Transverse colon (tissue), 4 donors: ENCODE data around the gene GMDS. TPM values are rescaled to one million over a fixed set of nuclear protein-coding genes. Genes with fewer than 3 reads are reported as not detected.

ENCODE experiments used
- DNase-seq: peaks from one replicate; pipeline ENCODE4 v3.0.0-alpha.2; 2019
- H3K27ac ChIP-seq, 4 donors: fragments of 200-600 bp; sonication (generic); 2 replicates each; pipeline ENCODE4 v1.5.1; 2016 to 2018; ENCODE audit warnings: inconsistent platforms in 4 of 4
- H3K27me3 ChIP-seq: fragments of 200-600 bp; sonication (generic); 2 replicates; pipeline ENCODE4 v1.5.1; 2017; ENCODE audit warnings: inconsistent platforms
- H3K36me3 ChIP-seq, 4 donors: fragments of 200-600 bp; sonication (generic); 2 replicates each; pipeline ENCODE4 v1.5.1; 2017 to 2019; ENCODE audit warnings: inconsistent platforms in 4 of 4
- H3K4me1 ChIP-seq, 4 donors: fragments of 200-600 bp; sonication (generic); 2 replicates each; pipeline ENCODE4 v1.5.1; 2017 to 2020; ENCODE audit warnings: inconsistent platforms in 4 of 4
- H3K4me3 ChIP-seq, 4 donors: fragments of 200-600 bp; sonication (generic); 1 replicate in 1 of 4; 2 replicates in 3 of 4; pipeline versions ENCODE4 v1.5.1 to v1.6.1; 2017 to 2019; ENCODE audit warnings: inconsistent platforms in 4 of 4
- H3K9me3 ChIP-seq, 2 donors: fragments of 200-600 bp; sonication (generic); 2 replicates each; pipeline ENCODE4 v1.5.1; 2017 to 2019; ENCODE audit warnings: inconsistent platforms in 2 of 2
- EP300 ChIP-seq: sonication (generic); formaldehyde crosslinking; IDR thresholded peaks from one replicate; pipeline ENCODE4 v1.6.1; 2017; ENCODE audit warnings: antibody characterized with exemption, low read depth
- POLR2A ChIP-seq: fragments of 450-650 bp; IDR thresholded peaks from one replicate; pipeline ENCODE4 v1.6.1; 2016; ENCODE audit warnings: antibody characterized with exemption, mild to moderate bottlenecking, moderate library complexity
- POLR2AphosphoS5 ChIP-seq, 3 donors: sonication (generic); formaldehyde crosslinking; IDR thresholded peaks; one replicate each; pipeline ENCODE4 v1.6.1; 2016; ENCODE audit warnings: antibody characterized with exemption in 3 of 3
- WGBS, 2 donors: methylation state at CpG; one replicate each; pipeline ENCODE4 v1.1.5; 2018; ENCODE audit warnings: low coverage in 1 of 2; 5-methylcytosine and 5-hydroxymethylcytosine counted together
- in situ Hi-C, 4 donors: fragments of 200-750 bp; cut with MboI; loops; one replicate each; pipeline versions ENCODE4 v1.15.0 to v1.15.1; 2017; ENCODE audit warnings: low sequenced_read_pairs in 3 of 4, low pct_ligation_motif_present in 1 of 4, low pct_unique_long_range_greater_than_20kb in 1 of 4
- intact Hi-C: fragments of 100-400 bp; cut with DNase I; formaldehyde crosslinking; loops from one replicate; pipeline ENCODE4 v1.15.1; 2023; ENCODE audit warnings: low total_unique reads
- total RNA-seq, 4 donors: library from RNA; depleted of rRNA; stranded (reverse); fragments of >200 nt; gene quantifications; one replicate each; pipeline ENCODE4 v1.1.0, GENCODE V29; 2016
- TF ChIP-seq, protein P1 (sequence below), 5 experiments: fragments of 200-600 bp in 3 of 5; fragments of 450-650 bp in 2 of 5; sonication (generic) in 3 of 5; IDR thresholded peaks; 1 replicate in 2 of 5; 2 replicates in 3 of 5; pipeline ENCODE4 v1.5.1; 2016 to 2017; ENCODE audit warnings: antibody characterized with exemption in 5 of 5, inconsistent platforms in 3 of 5, mild to moderate bottlenecking in 2 of 5, moderate library complexity in 1 of 5

The GMDS gene
- total RNA-seq, 4 donors from 2014 or later, result 66.2 to 546 (median 102) TPM

DNA sequence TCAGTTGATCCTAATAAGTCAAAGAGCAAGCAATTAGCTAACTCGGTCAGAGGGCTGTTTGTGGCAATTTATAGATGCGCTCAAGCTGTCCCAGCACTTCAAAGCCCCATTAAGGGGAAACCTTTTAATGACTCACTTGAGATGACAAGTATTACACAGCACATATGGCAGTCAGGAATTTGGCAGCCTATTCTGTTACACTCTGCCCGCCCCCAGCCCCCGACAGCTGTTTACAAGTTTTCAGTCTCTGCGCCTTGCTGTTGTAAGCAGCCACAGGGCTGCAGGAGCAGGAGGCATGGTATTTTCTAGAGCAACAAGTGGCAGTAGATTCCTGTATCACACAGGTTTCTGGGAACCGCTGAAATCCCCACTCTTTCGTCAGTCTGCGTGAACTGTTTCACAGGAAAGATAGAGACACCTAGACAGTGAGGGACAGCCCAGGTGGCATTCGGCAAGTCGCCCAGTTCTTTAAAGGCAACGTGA, 372.7 kb downstream of the GMDS start:
- H3K36me3 ChIP-seq, result no peaks in the 10 kb centered on the region
- peaks cover 0 to 4% (median 0%) of the 10 kb centered on the region in 4 donors for H3K4me1 ChIP-seq
- no peak overlapping the region for H3K27ac ChIP-seq
- TF ChIP-seq POLR2AphosphoS5 (IDR thresholded peaks at IDR 0.05), result peak in 1 of 3 donors; percentile 22
- no peak for TF ChIP-seq POLR2A
- TF ChIP-seq EP300, result no peak
- TF ChIP-seq, protein P1, sequence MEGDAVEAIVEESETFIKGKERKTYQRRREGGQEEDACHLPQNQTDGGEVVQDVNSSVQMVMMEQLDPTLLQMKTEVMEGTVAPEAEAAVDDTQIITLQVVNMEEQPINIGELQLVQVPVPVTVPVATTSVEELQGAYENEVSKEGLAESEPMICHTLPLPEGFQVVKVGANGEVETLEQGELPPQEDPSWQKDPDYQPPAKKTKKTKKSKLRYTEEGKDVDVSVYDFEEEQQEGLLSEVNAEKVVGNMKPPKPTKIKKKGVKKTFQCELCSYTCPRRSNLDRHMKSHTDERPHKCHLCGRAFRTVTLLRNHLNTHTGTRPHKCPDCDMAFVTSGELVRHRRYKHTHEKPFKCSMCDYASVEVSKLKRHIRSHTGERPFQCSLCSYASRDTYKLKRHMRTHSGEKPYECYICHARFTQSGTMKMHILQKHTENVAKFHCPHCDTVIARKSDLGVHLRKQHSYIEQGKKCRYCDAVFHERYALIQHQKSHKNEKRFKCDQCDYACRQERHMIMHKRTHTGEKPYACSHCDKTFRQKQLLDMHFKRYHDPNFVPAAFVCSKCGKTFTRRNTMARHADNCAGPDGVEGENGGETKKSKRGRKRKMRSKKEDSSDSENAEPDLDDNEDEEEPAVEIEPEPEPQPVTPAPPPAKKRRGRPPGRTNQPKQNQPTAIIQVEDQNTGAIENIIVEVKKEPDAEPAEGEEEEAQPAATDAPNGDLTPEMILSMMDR (IDR thresholded peaks at IDR 0.05), result no peak
- H3K27me3 ChIP-seq, result no peaks in the 10 kb centered on the region
- DNase-seq, result no peak
- H3K4me3 ChIP-seq, result no peak overlapping the region
- in situ Hi-C loops, result no loop called here
- intact Hi-C loops, result no loop called here
- no peaks in the 10 kb centered on the region for H3K9me3 ChIP-seq
- WGBS, 2 donors, result 71% methylated on average over 11 of the region's 11 CpGs; no CpG with 5 or more reads in 1 of the 2 donors

- WGBS, 2 donors, result 82 to 85% methylated on average over 8 of the region's 8 CpGs
- Histone ChIP-seq H3K36me3 (no peaks in the 10 kb centered on the region), H3K9me3 (no peaks in the 10 kb centered on the region), H3K27ac (no peak overlapping the region), H3K27me3 (no peaks in the 10 kb centered on the region), H3K4me1 (peaks cover 0 to 4% (median 0%) of the 10 kb centered on the region in 4 donors), H3K4me3 (no peak overlapping the region)
- in situ Hi-C loops, result no loop called here
- no peak for TF ChIP-seq POLR2A
- no peak for TF ChIP-seq EP300
- intact Hi-C loops, result no loop called here
- no peak for DNase-seq
Measured at GRCh38 chr6:1871724-1872315, 373.6 kb downstream of the GMDS start.

DNA sequence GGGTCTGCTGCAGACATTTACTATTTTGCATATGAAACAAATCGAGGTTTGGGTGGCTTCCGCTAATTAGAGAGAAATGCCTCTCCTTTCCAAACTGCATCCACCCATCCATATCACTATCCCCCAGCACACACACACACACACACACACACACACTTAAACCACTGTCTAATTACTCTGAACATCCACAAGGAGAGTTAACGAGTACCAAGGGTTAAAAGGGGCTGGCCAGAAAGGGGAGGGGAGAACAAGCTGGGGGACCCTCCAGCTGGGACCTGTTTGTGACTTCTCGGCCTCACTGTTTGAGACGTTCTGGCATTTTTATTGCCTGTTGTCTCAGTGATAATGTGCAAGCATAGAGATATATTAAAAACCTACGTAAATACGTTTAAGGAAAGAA, 374.5 kb downstream of the GMDS start:
- Histone ChIP-seq H3K4me1 (peaks cover 0 to 4% (median 0%) of the 10 kb centered on the region in 4 donors), H3K9me3 (no peaks in the 10 kb centered on the region), H3K27me3 (no peaks in the 10 kb centered on the region), H3K27ac (no peak overlapping the region), H3K36me3 (no peaks in the 10 kb centered on the region), H3K4me3 (no peak overlapping the region)
- in situ Hi-C loops, result no loop called here
- DNase-seq, result no peak
- no peak for TF ChIP-seq POLR2A
- TF ChIP-seq POLR2AphosphoS5 (IDR thresholded peaks at IDR 0.05), result no peak
- TF ChIP-seq EP300, result no peak
- TF ChIP-seq, protein P1 (IDR thresholded peaks at IDR 0.05), result no peak
- 75% methylated on average over 6 to 7 of the region's 7 CpGs for WGBS, 2 donors
- intact Hi-C loops, result no loop called here

DNA sequence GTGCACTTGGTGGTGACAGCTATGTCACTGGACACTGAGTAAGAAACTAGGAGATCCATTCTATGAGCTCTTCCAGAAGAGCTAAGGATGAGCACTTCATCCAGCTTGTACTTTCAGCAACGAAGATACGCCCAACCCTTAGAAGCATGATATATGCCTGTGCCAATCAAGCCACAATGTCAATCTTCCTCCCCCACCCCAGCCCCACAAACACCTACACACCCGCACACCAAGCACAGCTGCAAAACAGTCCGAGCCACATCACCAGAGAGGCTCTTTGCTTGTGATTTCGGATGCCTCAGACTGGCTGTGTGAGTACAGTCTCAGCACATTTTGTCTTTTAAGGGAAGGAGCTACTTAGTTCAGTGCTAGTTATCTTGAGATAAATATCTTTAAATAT, 375.2 kb downstream of the GMDS start:
- no peaks in the 10 kb centered on the region for H3K36me3 ChIP-seq
- intact Hi-C loops, result no loop called here
- H3K4me3 ChIP-seq, result no peak overlapping the region
- 81 to 94% methylated on average over 5 of the region's 5 CpGs for WGBS, 2 donors
- TF ChIP-seq EP300, result no peak
- TF ChIP-seq POLR2A, result no peak
- TF ChIP-seq, protein P1 (IDR thresholded peaks at IDR 0.05), result no peak
- no peak for TF ChIP-seq POLR2AphosphoS5 (IDR thresholded peaks at IDR 0.05)
- DNase-seq, result no peak
- H3K4me1 ChIP-seq, result peaks cover 0 to 4% (median 0%) of the 10 kb centered on the region in 4 donors
- H3K27me3 ChIP-seq, result no peaks in the 10 kb centered on the region
- H3K27ac ChIP-seq, result no peak overlapping the region
- in situ Hi-C loops, result no loop called here
- no peaks in the 10 kb centered on the region for H3K9me3 ChIP-seq

DNA sequence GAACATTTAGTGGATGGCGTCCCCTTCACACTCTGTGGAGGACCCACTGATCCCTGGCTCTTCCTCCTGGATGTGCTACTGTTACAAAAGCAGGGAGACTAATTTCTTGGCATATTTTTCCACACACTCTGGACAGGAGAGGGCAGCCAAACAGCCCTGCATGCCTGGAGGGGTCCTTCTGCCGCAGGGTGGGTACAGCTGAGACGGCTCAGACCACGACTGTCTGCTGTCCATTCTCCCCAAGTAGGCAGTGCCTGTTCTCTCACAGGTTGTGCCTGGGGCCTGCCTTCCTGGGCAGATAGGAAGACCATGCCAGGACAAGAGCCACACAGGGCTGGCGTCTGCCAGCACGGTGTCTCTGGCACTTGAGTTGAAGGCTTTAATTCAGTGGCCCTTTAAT, 375.6 kb downstream of the GMDS start:
- DNase-seq, result no peak
- peaks cover 0 to 4% (median 0%) of the 10 kb centered on the region in 4 donors for H3K4me1 ChIP-seq
- no peak overlapping the region for H3K4me3 ChIP-seq
- intact Hi-C loops, result no loop called here
- H3K27ac ChIP-seq, result no peak overlapping the region
- 96% methylated on average over 6 of the region's 6 CpGs; no CpG with 5 or more reads in 1 of the 2 donors for WGBS, 2 donors
- no peaks in the 10 kb centered on the region for H3K9me3 ChIP-seq
- H3K36me3 ChIP-seq, result no peaks in the 10 kb centered on the region
- no peaks in the 10 kb centered on the region for H3K27me3 ChIP-seq
- in situ Hi-C loops, result no loop called here
- TF ChIP-seq EP300 (no peak), POLR2A (no peak), POLR2AphosphoS5 (IDR thresholded peaks at IDR 0.05) (no peak)
- TF ChIP-seq, protein P1 (IDR thresholded peaks at IDR 0.05), result no peak
